Transverse colon (tissue), 4 donors: Measurements from ENCODE around the gene ANKRD65. TPM values are rescaled to one million over a fixed set of nuclear protein-coding genes. Genes with fewer than 3 reads are reported as not detected.
"Not testable (repeated sequence)": the region's sequence is repeated elsewhere in the genome, so short reads cannot be mapped to it uniquely, and the experiment has no call there.

Experiments
- DNase-seq: peaks from one replicate; pipeline ENCODE4 v3.0.0-alpha.2; 2019
- H3K27ac ChIP-seq, 4 donors: fragments of 200-600 bp; sonication (generic); 2 replicates each; pipeline ENCODE4 v1.5.1; 2016 to 2018; ENCODE audit warnings: inconsistent platforms in 4 of 4
- H3K27me3 ChIP-seq: fragments of 200-600 bp; sonication (generic); 2 replicates; pipeline ENCODE4 v1.5.1; 2017; ENCODE audit warnings: inconsistent platforms
- H3K36me3 ChIP-seq, 4 donors: fragments of 200-600 bp; sonication (generic); 2 replicates each; pipeline ENCODE4 v1.5.1; 2017 to 2019; ENCODE audit warnings: inconsistent platforms in 4 of 4
- H3K4me1 ChIP-seq, 4 donors: fragments of 200-600 bp; sonication (generic); 2 replicates each; pipeline ENCODE4 v1.5.1; 2017 to 2020; ENCODE audit warnings: inconsistent platforms in 4 of 4
- H3K4me3 ChIP-seq, 4 donors: fragments of 200-600 bp; sonication (generic); 1 replicate in 1 of 4; 2 replicates in 3 of 4; pipeline versions ENCODE4 v1.5.1 to v1.6.1; 2017 to 2019; ENCODE audit warnings: inconsistent platforms in 4 of 4
- H3K9me3 ChIP-seq, 2 donors: fragments of 200-600 bp; sonication (generic); 2 replicates each; pipeline ENCODE4 v1.5.1; 2017 to 2019; ENCODE audit warnings: inconsistent platforms in 2 of 2
- EP300 ChIP-seq: sonication (generic); formaldehyde crosslinking; IDR thresholded peaks from one replicate; pipeline ENCODE4 v1.6.1; 2017; ENCODE audit warnings: antibody characterized with exemption, low read depth
- POLR2A ChIP-seq: fragments of 450-650 bp; IDR thresholded peaks from one replicate; pipeline ENCODE4 v1.6.1; 2016; ENCODE audit warnings: antibody characterized with exemption, mild to moderate bottlenecking, moderate library complexity
- POLR2AphosphoS5 ChIP-seq, 3 donors: sonication (generic); formaldehyde crosslinking; IDR thresholded peaks; one replicate each; pipeline ENCODE4 v1.6.1; 2016; ENCODE audit warnings: antibody characterized with exemption in 3 of 3
- WGBS, 2 donors: methylation state at CpG; one replicate each; pipeline ENCODE4 v1.1.5; 2018; ENCODE audit warnings: low coverage in 1 of 2; 5-methylcytosine and 5-hydroxymethylcytosine counted together
- in situ Hi-C, 4 donors: fragments of 200-750 bp; cut with MboI; loops; one replicate each; pipeline versions ENCODE4 v1.15.0 to v1.15.1; 2017; ENCODE audit warnings: low sequenced_read_pairs in 3 of 4, low pct_ligation_motif_present in 1 of 4, low pct_unique_long_range_greater_than_20kb in 1 of 4
- intact Hi-C: fragments of 100-400 bp; cut with DNase I; formaldehyde crosslinking; loops from one replicate; pipeline ENCODE4 v1.15.1; 2023; ENCODE audit warnings: low total_unique reads
- total RNA-seq, 4 donors: library from RNA; depleted of rRNA; stranded (reverse); fragments of >200 nt; gene quantifications; one replicate each; pipeline ENCODE4 v1.1.0, GENCODE V29; 2016
- TF ChIP-seq, protein P1 (sequence below), 5 experiments: fragments of 200-600 bp in 3 of 5; fragments of 450-650 bp in 2 of 5; sonication (generic) in 3 of 5; IDR thresholded peaks; 1 replicate in 2 of 5; 2 replicates in 3 of 5; pipeline ENCODE4 v1.5.1; 2016 to 2017; ENCODE audit warnings: antibody characterized with exemption in 5 of 5, inconsistent platforms in 3 of 5, mild to moderate bottlenecking in 2 of 5, moderate library complexity in 1 of 5

The ANKRD65 gene
- total RNA-seq, 4 donors from 2014 or later: 0.80 to 4.5 (median 1.9) TPM

DNA sequence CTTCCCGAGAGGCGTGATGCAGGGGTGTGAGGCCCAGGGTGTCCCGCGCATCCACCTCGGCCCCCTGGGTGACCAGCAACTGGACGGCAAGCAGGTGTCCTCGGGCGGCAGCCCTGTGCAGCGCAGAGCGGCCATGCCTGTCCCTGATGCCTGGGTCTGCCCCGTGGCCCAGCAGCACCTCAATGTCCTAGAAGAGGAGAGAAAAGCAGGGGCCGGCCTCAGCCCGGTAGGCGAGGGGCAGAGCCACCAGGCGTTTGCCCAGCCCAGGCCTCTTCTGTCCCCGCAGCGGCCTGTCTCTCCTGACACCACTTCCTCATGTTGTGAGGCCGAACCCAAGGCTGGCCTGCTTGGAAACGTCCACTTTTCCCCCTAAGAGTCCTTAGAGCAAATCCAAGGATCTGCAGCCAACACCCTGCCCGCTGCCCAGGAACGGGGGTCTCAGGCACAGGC, 1.7 kb downstream of the ANKRD65 start:
- 92% methylated on average over 19 of the region's 21 CpGs; no CpG with 5 or more reads in 1 of the 2 donors for WGBS, 2 donors
- Histone ChIP-seq H3K4me1 (peaks cover 0 to 15% (median 7%) of the 10 kb centered on the region in 4 donors), H3K27me3 (peaks cover 14% of the 10 kb centered on the region), H3K36me3 (no peaks in the 10 kb centered on the region), H3K27ac (peak overlapping the region; percentile 59 to 86 (median 76)), H3K9me3 (no peaks in the 10 kb centered on the region), H3K4me3 (peak overlapping the region in 3 of 4 donors; percentile 24 to 44 (median 33))
- TF ChIP-seq EP300 (no peak), POLR2AphosphoS5 (IDR thresholded peaks at IDR 0.05) (no peak), POLR2A (no peak)
- TF ChIP-seq, protein P1, sequence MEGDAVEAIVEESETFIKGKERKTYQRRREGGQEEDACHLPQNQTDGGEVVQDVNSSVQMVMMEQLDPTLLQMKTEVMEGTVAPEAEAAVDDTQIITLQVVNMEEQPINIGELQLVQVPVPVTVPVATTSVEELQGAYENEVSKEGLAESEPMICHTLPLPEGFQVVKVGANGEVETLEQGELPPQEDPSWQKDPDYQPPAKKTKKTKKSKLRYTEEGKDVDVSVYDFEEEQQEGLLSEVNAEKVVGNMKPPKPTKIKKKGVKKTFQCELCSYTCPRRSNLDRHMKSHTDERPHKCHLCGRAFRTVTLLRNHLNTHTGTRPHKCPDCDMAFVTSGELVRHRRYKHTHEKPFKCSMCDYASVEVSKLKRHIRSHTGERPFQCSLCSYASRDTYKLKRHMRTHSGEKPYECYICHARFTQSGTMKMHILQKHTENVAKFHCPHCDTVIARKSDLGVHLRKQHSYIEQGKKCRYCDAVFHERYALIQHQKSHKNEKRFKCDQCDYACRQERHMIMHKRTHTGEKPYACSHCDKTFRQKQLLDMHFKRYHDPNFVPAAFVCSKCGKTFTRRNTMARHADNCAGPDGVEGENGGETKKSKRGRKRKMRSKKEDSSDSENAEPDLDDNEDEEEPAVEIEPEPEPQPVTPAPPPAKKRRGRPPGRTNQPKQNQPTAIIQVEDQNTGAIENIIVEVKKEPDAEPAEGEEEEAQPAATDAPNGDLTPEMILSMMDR (IDR thresholded peaks at IDR 0.05): no peak
- in situ Hi-C loops: no loop called here
- intact Hi-C loops: no loop called here
- DNase-seq: no peak

DNA sequence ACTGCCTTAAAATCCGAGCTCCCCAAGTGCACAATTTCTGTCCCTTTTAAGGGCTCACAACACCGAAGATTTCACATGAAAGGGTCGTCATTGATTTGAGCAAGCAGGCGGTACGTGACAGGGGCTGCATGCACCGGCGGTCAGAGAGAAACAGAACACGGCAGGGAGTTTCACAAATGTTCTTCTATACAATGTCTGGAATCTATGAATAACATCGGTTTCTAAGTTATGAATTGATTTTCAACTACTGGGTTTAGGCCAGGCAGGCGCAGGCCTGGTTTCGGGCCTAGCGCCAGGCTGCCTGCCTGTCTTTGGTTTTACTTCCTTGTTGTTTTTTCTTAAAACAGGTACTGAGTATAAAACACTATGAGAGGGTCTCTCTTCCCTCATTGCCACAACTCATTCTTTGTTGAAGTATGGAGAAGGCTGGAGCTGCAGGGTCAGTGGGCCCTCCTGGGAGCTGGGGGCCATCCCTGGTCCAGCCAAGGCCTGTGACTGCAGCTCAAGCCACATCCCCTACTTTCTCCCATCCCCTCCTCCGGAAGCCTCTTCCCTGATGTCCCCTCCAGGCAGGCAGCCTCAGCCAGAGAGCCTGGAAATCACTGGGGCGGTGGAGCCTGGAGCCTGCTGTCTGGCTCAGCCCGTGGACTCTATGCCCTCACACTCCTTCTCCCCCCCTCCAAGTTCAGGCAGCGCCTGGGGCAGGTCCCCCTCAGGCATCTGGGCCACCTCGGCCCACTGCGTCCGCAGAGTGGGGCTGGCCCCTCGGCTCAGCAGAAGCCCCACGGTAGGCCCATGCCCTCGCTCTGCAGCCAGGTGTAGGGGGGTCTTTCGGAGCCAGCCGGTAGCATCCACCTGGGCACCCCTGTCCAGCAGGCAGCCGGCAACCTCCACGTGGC, 2.4 kb downstream of the ANKRD65 start:
- Histone ChIP-seq H3K27me3 (peaks cover 14% of the 10 kb centered on the region), H3K27ac (peak overlapping the region in 2 of 4 donors; percentile 82 to 86), H3K4me1 (peaks cover 0 to 15% (median 7%) of the 10 kb centered on the region in 4 donors), H3K36me3 (no peaks in the 10 kb centered on the region), H3K4me3 (no peak overlapping the region), H3K9me3 (no peaks in the 10 kb centered on the region)
- WGBS, 2 donors: 87 to 95% methylated on average over 8 to 21 of the region's 26 CpGs
- intact Hi-C loops (no loop called here), in situ Hi-C loops (no loop called here)
- no peak for DNase-seq
- TF ChIP-seq EP300 (no peak), POLR2AphosphoS5 (IDR thresholded peaks at IDR 0.05) (no peak), POLR2A (no peak)
- TF ChIP-seq, protein P1 (IDR thresholded peaks at IDR 0.05): no peak

DNA sequence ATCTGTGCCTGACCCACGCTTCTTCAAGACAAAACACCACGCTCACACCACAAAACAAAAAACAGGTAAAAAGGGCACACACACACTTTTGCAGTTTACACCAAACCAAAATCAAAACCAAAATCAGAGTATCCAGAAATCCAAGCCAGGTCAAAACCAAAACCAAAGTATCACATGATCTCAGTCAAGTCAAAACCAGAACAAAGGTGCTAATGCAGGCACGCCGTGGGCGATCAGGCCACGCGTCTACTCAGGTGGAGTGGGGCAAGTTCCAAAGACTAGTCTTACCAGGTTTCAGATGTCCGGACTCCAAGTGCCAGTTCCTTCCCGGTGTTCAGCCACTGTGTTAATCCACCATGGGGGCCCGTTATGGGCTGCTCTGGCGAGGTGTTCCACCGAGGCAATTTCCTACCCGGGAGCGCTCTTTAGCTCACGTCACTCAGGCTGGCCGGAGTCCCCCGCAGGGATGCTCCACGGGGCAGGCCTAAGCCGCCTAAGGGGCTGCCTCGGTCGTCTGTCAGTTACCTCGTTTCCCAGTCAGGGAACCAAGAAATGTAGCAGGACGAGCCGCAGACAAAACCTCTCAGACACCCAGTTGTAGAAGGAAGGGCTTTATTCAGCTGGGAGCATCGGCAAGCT, 3.1 kb downstream of the ANKRD65 start:
- H3K27me3 ChIP-seq: peaks cover 14% of the 10 kb centered on the region
- intact Hi-C loops, DNase-seq, H3K27ac ChIP-seq, H3K9me3 ChIP-seq, H3K4me3 ChIP-seq, in situ Hi-C loops, H3K36me3 ChIP-seq: not testable (repeated sequence)
- 77 to 85% methylated on average over 6 to 25 of the region's 25 CpGs for WGBS, 2 donors
- H3K4me1 ChIP-seq: peaks cover 0 to 15% (median 7%) of the 10 kb centered on the region in 4 donors

DNA sequence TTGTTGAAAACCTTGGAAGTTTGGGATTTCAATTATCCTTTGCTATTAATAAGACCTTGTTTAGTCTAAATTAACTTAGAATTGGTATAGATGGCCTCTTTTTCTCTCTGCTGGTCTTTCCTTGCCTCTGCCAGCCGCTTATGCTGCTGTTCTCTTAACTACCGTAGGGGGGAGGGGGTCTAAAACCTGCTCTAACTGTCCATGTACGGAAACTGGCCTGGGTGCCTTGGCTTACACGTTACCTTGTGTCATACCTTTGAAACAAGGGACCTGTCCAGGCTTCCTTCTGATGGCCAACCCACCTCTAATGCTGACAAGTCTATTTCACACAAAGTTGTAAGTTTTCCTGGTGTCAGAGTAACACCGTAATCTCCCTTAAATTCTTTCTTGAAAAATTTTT, 3.7 kb downstream of the ANKRD65 start:
- H3K27ac ChIP-seq, H3K4me3 ChIP-seq, DNase-seq, in situ Hi-C loops, H3K9me3 ChIP-seq, intact Hi-C loops, H3K36me3 ChIP-seq: not testable (repeated sequence)
- Histone ChIP-seq H3K27me3 (peaks cover 14% of the 10 kb centered on the region), H3K4me1 (peaks cover 0 to 15% (median 7%) of the 10 kb centered on the region in 4 donors)
- WGBS, 2 donors: 80 to 82% methylated on average over 3 to 5 of the region's 5 CpGs

DNA sequence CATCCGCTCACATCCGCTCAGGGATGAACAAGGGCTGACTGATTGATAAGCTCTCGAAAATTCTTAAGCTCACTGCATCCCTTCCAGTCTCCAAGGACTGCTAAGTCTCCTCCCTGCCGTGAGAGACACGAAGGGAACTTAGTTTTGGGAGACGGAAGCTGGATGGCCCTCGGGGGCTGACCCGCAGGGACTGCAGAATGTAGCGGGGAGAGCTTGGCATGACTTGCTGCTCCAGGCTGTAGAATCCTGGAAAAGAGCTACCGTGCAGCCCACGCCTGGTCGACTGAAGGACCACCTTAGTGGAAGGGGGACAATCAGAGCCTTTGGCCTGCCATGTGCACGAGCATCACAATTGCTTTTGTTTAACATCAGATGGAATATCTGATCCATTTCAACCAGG, 5.3 kb downstream of the ANKRD65 start:
- Histone ChIP-seq H3K36me3 (no peaks in the 10 kb centered on the region), H3K27me3 (peaks cover 9% of the 10 kb centered on the region), H3K27ac (no peak overlapping the region), H3K4me3 (no peak overlapping the region), H3K4me1 (peaks cover 0 to 12% (median 5%) of the 10 kb centered on the region in 4 donors), H3K9me3 (no peaks in the 10 kb centered on the region)
- no peak for TF ChIP-seq EP300
- TF ChIP-seq, protein P1 (IDR thresholded peaks at IDR 0.05): no peak
- TF ChIP-seq POLR2AphosphoS5 (IDR thresholded peaks at IDR 0.05): no peak
- no peak for TF ChIP-seq POLR2A
- in situ Hi-C loops: no loop called here
- WGBS, 2 donors: 83% methylated on average over 13 of the region's 13 CpGs; no CpG with 5 or more reads in 1 of the 2 donors
- no peak for DNase-seq
- intact Hi-C loops: no loop called here

DNA sequence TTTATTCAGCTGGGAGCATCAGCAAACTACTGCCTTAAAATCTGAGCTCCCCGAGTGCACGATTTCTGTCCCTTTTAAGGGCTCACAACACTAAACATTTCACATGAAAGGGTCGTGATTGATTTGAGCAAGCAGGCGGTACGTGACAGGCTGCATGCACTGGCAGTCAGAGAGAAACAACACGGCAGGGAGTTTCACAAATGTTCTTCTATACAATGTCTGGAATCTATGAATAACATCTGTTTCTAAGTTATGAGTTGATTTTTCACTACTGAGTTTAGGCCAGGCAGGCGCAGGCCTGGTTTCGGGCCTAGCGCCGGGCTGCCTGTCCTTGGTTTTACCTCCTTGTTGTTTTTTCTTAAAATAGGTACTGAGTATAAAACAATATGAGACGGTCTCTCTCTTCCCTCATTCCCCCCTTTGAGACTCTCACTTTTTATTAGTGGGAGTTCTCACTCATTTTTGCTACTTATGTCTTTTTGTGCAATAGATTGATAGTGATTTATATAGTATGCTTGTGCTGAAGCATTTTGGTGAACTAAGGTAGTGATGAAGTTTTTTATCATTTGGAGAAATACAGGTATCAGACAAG, 8.7 kb downstream of the ANKRD65 start:
- H3K4me3 ChIP-seq, intact Hi-C loops, DNase-seq, H3K9me3 ChIP-seq, in situ Hi-C loops, H3K27ac ChIP-seq, H3K36me3 ChIP-seq, H3K27me3 ChIP-seq: not testable (repeated sequence)
- 85 to 88% methylated on average over 6 to 11 of the region's 11 CpGs for WGBS, 2 donors
- peaks cover 6 to 19% (median 13%) of the 10 kb centered on the region in 4 donors for H3K4me1 ChIP-seq
